CD8-positive, alpha-beta memory T cell (primary cell): Measurements from ENCODE around the gene LPIN1. TPM values are rescaled to one million over a fixed set of nuclear protein-coding genes. Genes with fewer than 3 reads are reported as not detected.

Source experiments
- CTCF ChIA-PET: fragments of 350-600 bp; sonication (Branson Sonifier 250); formaldehyde crosslinking; loops from one replicate; lab custom pipeline; 2021; ENCODE audit warnings: antibody characterized with exemption; lab: Charles Lee
- POLR2A ChIA-PET: fragments of 350-600 bp; sonication (Branson Sonifier 250); formaldehyde crosslinking; loops from one replicate; lab custom pipeline; 2021; ENCODE audit warnings: antibody characterized with exemption; lab: Charles Lee
- DNase-seq, 5 donors: peaks; one replicate each; pipeline versions ENCODE4 v3.0.0 to v3.0.0-alpha.2; 2020 to 2022; ENCODE audit warnings: mixed read lengths in 1 of 5
- H3K27ac ChIP-seq: one replicate; pipeline ENCODE4 v1.7.0; 2013; ENCODE audit warnings: low read depth, mild to moderate bottlenecking, low read length, moderate library complexity
- H3K27me3 ChIP-seq: 2 replicates; pipeline ENCODE4 v1.7.0; 2013; ENCODE audit warnings: low read length, mild to moderate bottlenecking; ENCODE audit not compliant: insufficient read depth, poor library complexity, severe bottlenecking
- H3K36me3 ChIP-seq: 2 replicates; pipeline ENCODE4 v1.7.0; 2013; ENCODE audit warnings: mild to moderate bottlenecking, low read length, moderate library complexity; ENCODE audit not compliant: insufficient read depth
- H3K4me1 ChIP-seq: 2 replicates; pipeline ENCODE4 v1.7.0; 2013; ENCODE audit warnings: mild to moderate bottlenecking, low read length, moderate library complexity; ENCODE audit not compliant: insufficient read depth
- H3K4me3 ChIP-seq: 2 replicates; pipeline ENCODE4 v1.7.0; 2013; ENCODE audit warnings: mild to moderate bottlenecking, low read length
- H3K9me3 ChIP-seq: 2 replicates; pipeline ENCODE4 v1.7.0; 2013; ENCODE audit warnings: mild to moderate bottlenecking, low read length
- H3K27ac Mint-ChIP-seq, 8 donors: one replicate each; pipeline ENCODE4 v1.8.0; 2020 to 2021; ENCODE audit warnings: mixed read lengths in 8 of 8, mild to moderate bottlenecking in 6 of 8, inconsistent platforms in 3 of 8, moderate library complexity in 3 of 8
- H3K27me3 Mint-ChIP-seq, 2 donors: one replicate each; pipeline ENCODE4 v1.8.0; 2020 to 2021; ENCODE audit warnings: mixed read lengths in 2 of 2, mild to moderate bottlenecking in 1 of 2, moderate library complexity in 1 of 2
- H3K36me3 Mint-ChIP-seq, 3 donors: one replicate each; pipeline ENCODE4 v1.8.0; 2020 to 2021; ENCODE audit warnings: mixed read lengths in 3 of 3, inconsistent platforms in 1 of 3, mild to moderate bottlenecking in 1 of 3
- H3K4me1 Mint-ChIP-seq, 3 donors: one replicate each; pipeline ENCODE4 v1.8.0; 2020 to 2021; ENCODE audit warnings: mixed read lengths in 3 of 3, inconsistent platforms in 1 of 3, mild to moderate bottlenecking in 1 of 3
- H3K4me3 Mint-ChIP-seq, 7 donors: one replicate each; pipeline ENCODE4 v1.8.0; 2020 to 2021; ENCODE audit warnings: mixed read lengths in 7 of 7, mild to moderate bottlenecking in 6 of 7, moderate library complexity in 4 of 7, inconsistent platforms in 2 of 7
- H3K9me3 Mint-ChIP-seq, 5 donors: one replicate each; pipeline ENCODE4 v1.8.0; 2020 to 2022; ENCODE audit warnings: mixed read lengths in 5 of 5, mild to moderate bottlenecking in 3 of 5, moderate library complexity in 2 of 5, inconsistent platforms in 1 of 5
- polyA plus RNA-seq: library from polyadenylated mRNA; unstranded; fragments of 300-500 nt; fragmentation: Illumina TruSeq; gene quantifications from one replicate; pipeline ENCODE4 v1.2.3, GENCODE V29; 2021
- total RNA-seq, 2 experiments: library from RNA; stranded (reverse); gene quantifications; one replicate each; pipeline ENCODE4 v1.2.3, GENCODE V29; 2021

LPIN1 gene
- total and polyA plus RNA-seq, 3 experiments from 2014 or later: 25.7 to 37.1 (median 34.8) TPM

GRCh38 chr2:11789243-11789642 is 42.8 kb downstream of the LPIN1 start:
- ChIA-PET CTCF (interaction anchor here (1.3 kb wide), 2 partner anchors 10 to 101 kb away, joined by 3 read pairs; no protein-coding TSS in a partner anchor), POLR2A (no interaction called here)
- Mint-ChIP-seq H3K27me3 (no peaks in the 10 kb centered on the region), H3K4me3 (no peak overlapping the region), H3K4me1 (peaks cover 0 to 13% (median 0%) of the 10 kb centered on the region in 3 donors), H3K9me3 (no peaks in the 10 kb centered on the region), H3K36me3 (peaks cover 23 to 99% (median 45%) of the 10 kb centered on the region in 3 donors), H3K27ac (peak overlapping the region in 4 of 8 donors; percentile 4 to 81 (median 34))
- Histone ChIP-seq H3K4me3 (no peak overlapping the region), H3K27me3 (no peaks in the 10 kb centered on the region), H3K9me3 (no peaks in the 10 kb centered on the region), H3K4me1 (no peaks in the 10 kb centered on the region), H3K27ac (no peak overlapping the region), H3K36me3 (peaks cover 79% of the 10 kb centered on the region)
- no peak for DNase-seq

DNA sequence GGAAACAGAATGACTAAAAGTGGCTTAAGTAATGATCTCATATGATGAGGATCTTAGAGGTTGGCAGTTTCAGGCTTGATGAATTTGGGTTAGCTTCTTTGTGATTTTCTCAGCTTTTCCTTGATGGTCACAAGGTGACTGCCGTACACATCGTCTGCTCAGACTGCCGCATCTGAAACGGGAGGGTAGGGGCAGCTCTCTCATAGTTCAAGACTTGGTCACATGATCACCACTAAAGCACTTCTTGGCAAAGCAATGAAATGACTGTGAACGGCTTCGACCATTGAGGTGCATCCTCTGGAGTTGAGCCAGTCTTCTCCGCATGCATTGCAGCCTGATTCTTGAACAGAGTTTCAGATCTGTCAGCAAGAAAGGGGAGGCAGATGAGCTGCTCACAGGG is 43.8 kb downstream of the LPIN1 start:
- DNase-seq: no peak
- H3K4me3 ChIP-seq: no peak overlapping the region
- no peaks in the 10 kb centered on the region for H3K27me3 ChIP-seq
- H3K27ac ChIP-seq: no peak overlapping the region
- H3K4me1 ChIP-seq: no peaks in the 10 kb centered on the region
- CTCF ChIA-PET: interaction anchor here (1.3 kb wide), 2 partner anchors 9 to 102 kb away, joined by 3 read pairs; no protein-coding TSS in a partner anchor
- Mint-ChIP-seq H3K9me3 (no peaks in the 10 kb centered on the region), H3K27ac (peak overlapping the region in 2 of 8 donors; percentile 23 to 38), H3K4me3 (no peak overlapping the region), H3K4me1 (peaks cover 0 to 13% (median 0%) of the 10 kb centered on the region in 3 donors), H3K27me3 (no peaks in the 10 kb centered on the region), H3K36me3 (peaks cover 23 to 99% (median 45%) of the 10 kb centered on the region in 3 donors)
- no peaks in the 10 kb centered on the region for H3K9me3 ChIP-seq
- POLR2A ChIA-PET: no interaction called here
- H3K36me3 ChIP-seq: peaks cover 80% of the 10 kb centered on the region

GRCh38 chr2:11795590-11795989 is 49.2 kb downstream of the LPIN1 start:
- no peaks in the 10 kb centered on the region for H3K27me3 ChIP-seq
- no peak overlapping the region for H3K4me3 ChIP-seq
- Mint-ChIP-seq H3K4me3 (no peak overlapping the region), H3K9me3 (no peaks in the 10 kb centered on the region), H3K27me3 (no peaks in the 10 kb centered on the region), H3K36me3 (peaks cover 22 to 100% (median 37%) of the 10 kb centered on the region in 3 donors), H3K4me1 (peaks cover 0 to 3% (median 0%) of the 10 kb centered on the region in 3 donors), H3K27ac (peak overlapping the region in 1 of 8 donors; percentile 17)
- H3K9me3 ChIP-seq: no peaks in the 10 kb centered on the region
- H3K36me3 ChIP-seq: peaks cover 75% of the 10 kb centered on the region
- H3K27ac ChIP-seq: no peak overlapping the region
- DNase-seq: no peak
- CTCF ChIA-PET: no interaction called here
- POLR2A ChIA-PET: no interaction called here
- H3K4me1 ChIP-seq: no peaks in the 10 kb centered on the region

GRCh38 chr2:11796190-11797171 is 50.0 kb downstream of the LPIN1 start:
- Mint-ChIP-seq H3K4me1 (peaks cover 0 to 6% (median 0%) of the 10 kb centered on the region in 3 donors), H3K27ac (peak overlapping the region in 1 of 8 donors; percentile 54), H3K9me3 (no peaks in the 10 kb centered on the region), H3K36me3 (peaks cover 22 to 100% (median 33%) of the 10 kb centered on the region in 3 donors), H3K4me3 (no peak overlapping the region), H3K27me3 (no peaks in the 10 kb centered on the region)
- ChIA-PET POLR2A (no interaction called here), CTCF (no interaction called here)
- Histone ChIP-seq H3K36me3 (peaks cover 68% of the 10 kb centered on the region), H3K9me3 (no peaks in the 10 kb centered on the region), H3K4me1 (no peaks in the 10 kb centered on the region), H3K4me3 (no peak overlapping the region), H3K27ac (no peak overlapping the region), H3K27me3 (no peaks in the 10 kb centered on the region)
- DNase-seq: no peak

DNA sequence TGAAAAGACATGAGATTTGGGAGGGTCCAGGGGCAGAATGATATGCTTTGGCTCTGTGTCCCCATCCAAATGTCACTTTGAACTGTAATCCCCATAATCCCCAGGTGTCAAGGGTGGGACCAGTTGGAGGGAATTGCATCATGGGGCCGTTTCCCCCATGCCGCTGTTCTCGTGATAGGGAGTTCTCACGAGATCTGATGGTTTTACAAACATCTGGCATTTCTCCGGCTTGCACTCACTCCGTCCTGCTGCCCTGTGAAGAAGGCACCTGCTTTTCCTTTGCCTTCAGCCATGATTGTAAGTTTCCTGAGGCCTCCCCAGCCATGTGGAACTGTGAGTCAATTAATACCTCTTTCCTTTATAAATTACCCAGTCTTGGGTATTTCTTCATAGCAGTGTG is 51.4 kb downstream of the LPIN1 start:
- no peak overlapping the region for H3K27ac Mint-ChIP-seq
- H3K9me3 Mint-ChIP-seq: no peaks in the 10 kb centered on the region
- ChIA-PET POLR2A (no interaction called here), CTCF (no interaction called here)
- no peaks in the 10 kb centered on the region for H3K27me3 Mint-ChIP-seq
- H3K36me3 Mint-ChIP-seq: peaks cover 14 to 97% (median 31%) of the 10 kb centered on the region in 3 donors
- no peaks in the 10 kb centered on the region for H3K9me3 ChIP-seq
- no peaks in the 10 kb centered on the region for H3K27me3 ChIP-seq
- DNase-seq: no peak
- H3K27ac ChIP-seq: no peak overlapping the region
- no peak overlapping the region for H3K4me3 Mint-ChIP-seq
- peaks cover 0 to 6% (median 0%) of the 10 kb centered on the region in 3 donors for H3K4me1 Mint-ChIP-seq
- no peaks in the 10 kb centered on the region for H3K4me1 ChIP-seq
- no peak overlapping the region for H3K4me3 ChIP-seq
- H3K36me3 ChIP-seq: peaks cover 66% of the 10 kb centered on the region

GRCh38 chr2:11798701-11799435 is 52.4 kb downstream of the LPIN1 start:
- CTCF ChIA-PET: interaction anchor here (1.1 to 2.1 kb wide), 2 partner anchors 9 to 15 kb away, joined by 3 to 4 read pairs; no protein-coding TSS in a partner anchor

GRCh38 chr2:11799826-11800225 is 53.4 kb downstream of the LPIN1 start:
- Mint-ChIP-seq H3K9me3 (no peaks in the 10 kb centered on the region), H3K4me3 (no peak overlapping the region), H3K36me3 (peaks cover 8 to 97% (median 26%) of the 10 kb centered on the region in 3 donors), H3K4me1 (peaks cover 0 to 6% (median 0%) of the 10 kb centered on the region in 3 donors), H3K27me3 (no peaks in the 10 kb centered on the region), H3K27ac (peak overlapping the region in 1 of 8 donors; percentile 95)
- H3K4me1 ChIP-seq: no peaks in the 10 kb centered on the region
- no peak overlapping the region for H3K4me3 ChIP-seq
- H3K36me3 ChIP-seq: peaks cover 69% of the 10 kb centered on the region
- H3K27me3 ChIP-seq: no peaks in the 10 kb centered on the region
- no peaks in the 10 kb centered on the region for H3K9me3 ChIP-seq
- no peak overlapping the region for H3K27ac ChIP-seq
- no peak for DNase-seq
- CTCF ChIA-PET: interaction anchor here (1.4 to 2.1 kb wide), 2 partner anchors 15 to 20 kb away, joined by 4 read pairs; no protein-coding TSS in a partner anchor
- POLR2A ChIA-PET: no interaction called here

More at GRCh38 chr2:11798701-11799435, 52.4 kb downstream of the LPIN1 start:
- Histone ChIP-seq H3K36me3 (peaks cover 66% of the 10 kb centered on the region), H3K4me3 (no peak overlapping the region), H3K27me3 (no peaks in the 10 kb centered on the region), H3K27ac (no peak overlapping the region), H3K9me3 (no peaks in the 10 kb centered on the region), H3K4me1 (no peaks in the 10 kb centered on the region)
- no peaks in the 10 kb centered on the region for H3K9me3 Mint-ChIP-seq
- DNase-seq: no peak
- no peak overlapping the region for H3K4me3 Mint-ChIP-seq
- peaks cover 6 to 97% (median 21%) of the 10 kb centered on the region in 3 donors for H3K36me3 Mint-ChIP-seq
- H3K27ac Mint-ChIP-seq: peak overlapping the region in 1 of 8 donors; percentile 6
- H3K4me1 Mint-ChIP-seq: peaks cover 0 to 6% (median 0%) of the 10 kb centered on the region in 3 donors
- POLR2A ChIA-PET: no interaction called here
- H3K27me3 Mint-ChIP-seq: no peaks in the 10 kb centered on the region
